ENCODE measurements around the gene SLIT3. TPM values are rescaled to one million over a fixed set of nuclear protein-coding genes. Genes with fewer than 3 reads are reported as not detected.

The SLIT3 gene
- polyA plus RNA-seq, 1 of the 3 experiments (the other 2 are of a cell fraction): 119 TPM

- H3K4me3 ChIP-seq (ENCODE audit: low read depth in 2 of 2, low read length in 1 of 2): no peak overlapping the region
- ChIA-PET CTCF (no interaction called here), POLR2A (no interaction called here)
- H3K9me3 ChIP-seq: no peaks in the 10 kb centered on the region
- H3K4me2 ChIP-seq: no peak overlapping the region
- no peaks in the 10 kb centered on the region for H3F3A ChIP-seq (replicated peaks; ENCODE audit: insufficient read depth)
- H3K27ac ChIP-seq (ENCODE audit: low read depth in 2 of 2, low read length in 1 of 2): no peak overlapping the region; a peak in 1 of 4 replicates
- no peak for TF ChIP-seq IRF3 (IDR thresholded peaks at IDR 0.05; ENCODE audit: low read depth, low read length)
- TF ChIP-seq GABPA (IDR thresholded peaks at IDR 0.05; ENCODE audit: low read depth): no peak
- no peak for TF ChIP-seq FOXJ3 (CRISPR knock-in tag; IDR thresholded peaks at IDR 0.05)
- no peaks in the 10 kb centered on the region for H4K20me1 ChIP-seq (ENCODE audit: insufficient read depth)
- WGBS (ENCODE audit: low lambda C conversion rate): 98% methylated on average over 4 of the region's 4 CpGs
- DNase-seq: no peak
- no peaks in the 10 kb centered on the region for H3K9me2 ChIP-seq
- no peaks in the 10 kb centered on the region for H3K27me3 ChIP-seq (ENCODE audit: insufficient read depth)
- H3K4me1 ChIP-seq (ENCODE audit: control insufficient read depth in 1 of 2, insufficient read depth in 2 of 2, low read depth in 1 of 2, low read length in 1 of 2): peaks cover 0 to 33% of the 10 kb centered on the region in 2 experiments; a peak in 2 of 4 replicates
- no peak overlapping the region for H3K9ac ChIP-seq
- H3K36me3 ChIP-seq (replicated peaks in 1 of 2; ENCODE audit: control insufficient read depth in 1 of 2, insufficient read depth in 2 of 2, low read length in 1 of 2): peaks cover 0 to 46% of the 10 kb centered on the region in 2 experiments
- H2AFZ ChIP-seq (ENCODE audit: low read depth): no peak overlapping the region
- H3K79me2 ChIP-seq (ENCODE audit: insufficient read depth): no peaks in the 10 kb centered on the region
Measured at GRCh38 chr5:168858371-168858770, 442.6 kb downstream of the SLIT3 start.

GRCh38 chr5:168853972-168854371 is 447.0 kb downstream of the SLIT3 start:
- no peaks in the 10 kb centered on the region for H3K9me2 ChIP-seq
- no peaks in the 10 kb centered on the region for H3K79me2 ChIP-seq (ENCODE audit: insufficient read depth)
- H3K4me2 ChIP-seq: no peak overlapping the region
- WGBS (ENCODE audit: low lambda C conversion rate): 83% methylated on average over 5 of the region's 5 CpGs
- H3K9ac ChIP-seq: no peak overlapping the region
- no peak overlapping the region for H2AFZ ChIP-seq (ENCODE audit: low read depth)
- peaks cover 0 to 42% of the 10 kb centered on the region in 2 experiments for H3K36me3 ChIP-seq (replicated peaks in 1 of 2; ENCODE audit: control insufficient read depth in 1 of 2, insufficient read depth in 2 of 2, low read length in 1 of 2)
- H4K20me1 ChIP-seq (ENCODE audit: insufficient read depth): no peaks in the 10 kb centered on the region
- ChIA-PET CTCF (interaction anchor here (0.6 to 1.4 kb wide), 4 partner anchors 12 to 1758 kb away, joined by 3 to 4 read pairs (median 3); no protein-coding TSS in a partner anchor), POLR2A (interaction anchor here (0.7 to 1.1 kb wide), 3 partner anchors 11 to 181 kb away, joined by 3 read pairs; no protein-coding TSS in a partner anchor)
- peak overlapping the region in 1 of 2 experiments; percentile 94; a peak in 3 of 4 replicates for H3K27ac ChIP-seq (ENCODE audit: low read depth in 2 of 2, low read length in 1 of 2)
- no peaks in the 10 kb centered on the region for H3K9me3 ChIP-seq
- no peaks in the 10 kb centered on the region for H3K27me3 ChIP-seq (ENCODE audit: insufficient read depth)
- DNase-seq: no peak
- peaks cover 6% of the 10 kb centered on the region for H3F3A ChIP-seq (replicated peaks; ENCODE audit: insufficient read depth)
- H3K4me1 ChIP-seq (ENCODE audit: control insufficient read depth in 1 of 2, insufficient read depth in 2 of 2, low read depth in 1 of 2, low read length in 1 of 2): peaks cover 5 to 58% of the 10 kb centered on the region in 2 experiments
- H3K4me3 ChIP-seq (ENCODE audit: low read depth in 2 of 2, low read length in 1 of 2): no peak overlapping the region
- TF ChIP-seq JUND (IDR thresholded peaks at IDR 0.05) (no peak), MEF2A (IDR thresholded peaks at IDR 0.05; ENCODE audit: borderline replicate concordance, low read depth) (no peak), GABPA (IDR thresholded peaks at IDR 0.05; ENCODE audit: low read depth) (no peak), CTCF (IDR thresholded peaks at IDR 0.05) (no peak), IRF3 (IDR thresholded peaks at IDR 0.05; ENCODE audit: low read depth, low read length) (no peak), CHD2 (IDR thresholded peaks at IDR 0.05; ENCODE audit: low read length, partially characterized antibody) (no peak), RCOR1 (IDR thresholded peaks at IDR 0.05; ENCODE audit: low read length) (no peak), EP300 (IDR thresholded peaks at IDR 0.05; ENCODE audit: borderline replicate concordance in 1 of 2, low read depth in 1 of 2, low read length in 1 of 2) (no peak), RXRA (IDR thresholded peaks at IDR 0.05; ENCODE audit: borderline replicate concordance, low read depth) (no peak), USF1 (IDR thresholded peaks at IDR 0.05; ENCODE audit: borderline replicate concordance, low read depth) (no peak), MXI1 (IDR thresholded peaks at IDR 0.05; ENCODE audit: low read depth, low read length) (no peak), ZBTB33 (IDR thresholded peaks at IDR 0.05; ENCODE audit: borderline replicate concordance, low read depth) (no peak), TCF12 (IDR thresholded peaks at IDR 0.05) (no peak), RFX5 (IDR thresholded peaks at IDR 0.05; ENCODE audit: low read length) (no peak), TEAD4 (IDR thresholded peaks at IDR 0.05; ENCODE audit: borderline replicate concordance, insufficient read depth) (no peak), RAD21 (IDR thresholded peaks at IDR 0.05; ENCODE audit: low read length) (no peak), NRF1 (IDR thresholded peaks at IDR 0.05; ENCODE audit: low read depth, low read length) (no peak), FOXJ3 (CRISPR knock-in tag; IDR thresholded peaks at IDR 0.05) (no peak), EZH2phosphoT487 (IDR thresholded peaks at IDR 0.05; ENCODE audit: borderline replicate concordance, low read depth) (no peak)

Data from SK-N-SH (cell line).